ENCODE data around the gene UBE2L5.
A peak's percentile ranks its signal among the peaks of the same experiment; 100 is the strongest.
"Not testable (repeated sequence)": the region's sequence is repeated elsewhere in the genome, so short reads cannot be mapped to it uniquely, and the experiment has no call there.

Gene UBE2L5

GRCh38 chr13:30440910-30441703 lies 18.8 kb downstream of the UBE2L5 start:
- no peak for DNase-seq (ENCODE audit: low read depth)

GRCh38 chr13:30442926-30443325 lies 20.6 kb downstream of the UBE2L5 start:
- no peak for DNase-seq (ENCODE audit: low read depth)

- DNase-seq (ENCODE audit: low read depth) = not testable (repeated sequence)
These were observed 21.2 kb downstream of the UBE2L5 start for GRCh38 chr13:30443491-30443890.

GRCh38 chr13:30443957-30444404 lies 21.7 kb downstream of the UBE2L5 start:
- no peak for DNase-seq (ENCODE audit: low read depth)

GRCh38 chr13:30446126-30446500 lies 23.8 kb downstream of the UBE2L5 start:
- DNase-seq (ENCODE audit: low read depth) = no peak

- DNase-seq (ENCODE audit: low read depth) = no peak
These were observed 26.1 kb downstream of the UBE2L5 start for GRCh38 chr13:30448441-30448840.

- DNase-seq (ENCODE audit: low read depth) = no peak
These were observed 27.8 kb downstream of the UBE2L5 start for GRCh38 chr13:30450066-30450465.

GRCh38 chr13:30451476-30451875 lies 29.2 kb downstream of the UBE2L5 start:
- DNase-seq (ENCODE audit: low read depth) = not testable (repeated sequence)

GRCh38 chr13:30453727-30454126 lies 31.4 kb downstream of the UBE2L5 start:
- no peak for DNase-seq (ENCODE audit: low read depth)

GRCh38 chr13:30454991-30455390 lies 32.7 kb downstream of the UBE2L5 start:
- DNase-seq (ENCODE audit: low read depth) = no peak

- no peak for DNase-seq (ENCODE audit: low read depth)
These were observed 34.0 kb downstream of the UBE2L5 start for GRCh38 chr13:30456290-30456689.

GRCh38 chr13:30457306-30457891 lies 35.1 kb downstream of the UBE2L5 start:
- no peak for DNase-seq (ENCODE audit: low read depth)

- DNase-seq (ENCODE audit: low read depth) = peak; percentile 66
These were observed 39.2 kb downstream of the UBE2L5 start for GRCh38 chr13:30461279-30462066.

- peak; percentile 75 for DNase-seq (ENCODE audit: low read depth)
These were observed 41.6 kb downstream of the UBE2L5 start for GRCh38 chr13:30463787-30464495.

GRCh38 chr13:30464496-30465342 lies 42.4 kb downstream of the UBE2L5 start:
- DNase-seq (ENCODE audit: low read depth) = peak; percentile 82

GRCh38 chr13:30465343-30465592 lies 43.0 kb downstream of the UBE2L5 start:
- DNase-seq (ENCODE audit: low read depth) = no peak

GRCh38 chr13:30465593-30466357 lies 43.5 kb downstream of the UBE2L5 start, which contains the start of gene HMGB1:
TSS of gene HMGB1 (minus strand) at chr13:30465936. CDS start at chr13:30463680, 2,256 bp downstream.
- peak; percentile 99 for DNase-seq (ENCODE audit: low read depth)

- DNase-seq (ENCODE audit: low read depth) = peak; percentile 51
These were observed 44.0 kb downstream of the UBE2L5 start for GRCh38 chr13:30466358-30466714.

GRCh38 chr13:30466841-30467252 lies 44.6 kb downstream of the UBE2L5 start:
- DNase-seq (ENCODE audit: low read depth) = peak; percentile 35

GRCh38 chr13:30473675-30474074 lies 51.4 kb downstream of the UBE2L5 start:
- DNase-seq (ENCODE audit: low read depth) = no peak

All from EH (cell line).